Large intestine (tissue), 3 donors: ENCODE results near the gene PARVA. TPM values are rescaled to one million over a fixed set of nuclear protein-coding genes. Genes with fewer than 3 reads are reported as not detected.

Experiments
- DNase-seq, 2 donors: peaks; one replicate each; pipeline versions ENCODE4 v3.0.0 to v3.0.0-alpha.2; 2013
- H3K27ac ChIP-seq: one replicate; pipeline ENCODE4 v1.5.1; 2013; ENCODE audit warnings: low read length
- H3K27me3 ChIP-seq: 2 replicates; pipeline ENCODE4 v1.6.1; 2013; ENCODE audit warnings: low read length; ENCODE audit not compliant: control insufficient read depth, insufficient read depth
- H3K36me3 ChIP-seq: 2 replicates; pipeline ENCODE4 v1.6.1; 2013; ENCODE audit warnings: low read length; ENCODE audit not compliant: control insufficient read depth, insufficient read depth
- H3K4me1 ChIP-seq: one replicate; pipeline ENCODE4 v1.6.1; 2013; ENCODE audit warnings: low read length; ENCODE audit not compliant: control insufficient read depth, insufficient read depth
- H3K4me3 ChIP-seq: one replicate; pipeline ENCODE4 v1.5.1; 2013; ENCODE audit warnings: low read length
- H3K9me3 ChIP-seq: one replicate; pipeline ENCODE4 v1.6.1; 2013; ENCODE audit warnings: mild to moderate bottlenecking, low read depth, low read length, moderate library complexity; ENCODE audit not compliant: control insufficient read depth
- WGBS: methylation state at CpG from one replicate; pipeline ENCODE4 v1.1.5; 2013; ENCODE audit warnings: low lambda C conversion rate; ENCODE audit not compliant: insufficient coverage; 5-methylcytosine and 5-hydroxymethylcytosine counted together
- polyA plus RNA-seq: library from polyadenylated mRNA; unstranded; fragments of 120-200 nt; gene quantifications from one replicate; pipeline ENCODE4 v1.2.1, GENCODE V29; 2013

The PARVA gene
- polyA plus RNA-seq, 1 donor = 35.9 TPM

DNA sequence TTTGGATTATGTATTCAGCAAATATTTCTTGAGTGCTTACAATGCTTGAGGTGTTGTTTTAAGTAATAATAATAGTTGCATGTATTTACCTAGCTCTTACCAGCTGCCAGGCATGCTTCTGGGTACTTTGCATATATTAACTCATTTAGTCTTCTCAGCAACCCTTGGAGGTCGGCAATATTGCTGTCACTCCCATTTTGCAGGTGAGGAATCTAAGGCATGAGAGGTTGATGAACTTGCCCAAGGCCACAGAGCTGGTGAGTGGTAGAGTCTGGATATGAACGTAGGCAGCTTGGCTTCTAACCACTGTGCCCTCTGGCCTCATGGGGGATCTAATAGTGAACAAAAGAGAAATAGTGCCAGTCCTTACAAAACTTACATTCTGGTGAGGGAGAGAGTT lies 92.9 kb downstream of the PARVA start:
- Histone ChIP-seq H3K27me3 (no peaks in the 10 kb centered on the region), H3K4me3 (no peak overlapping the region), H3K27ac (no peak overlapping the region), H3K36me3 (peaks cover 15% of the 10 kb centered on the region), H3K9me3 (no peaks in the 10 kb centered on the region), H3K4me1 (no peaks in the 10 kb centered on the region)
- DNase-seq = no peak
- no CpG with 5 or more reads among the region's 2 CpGs for WGBS

DNA sequence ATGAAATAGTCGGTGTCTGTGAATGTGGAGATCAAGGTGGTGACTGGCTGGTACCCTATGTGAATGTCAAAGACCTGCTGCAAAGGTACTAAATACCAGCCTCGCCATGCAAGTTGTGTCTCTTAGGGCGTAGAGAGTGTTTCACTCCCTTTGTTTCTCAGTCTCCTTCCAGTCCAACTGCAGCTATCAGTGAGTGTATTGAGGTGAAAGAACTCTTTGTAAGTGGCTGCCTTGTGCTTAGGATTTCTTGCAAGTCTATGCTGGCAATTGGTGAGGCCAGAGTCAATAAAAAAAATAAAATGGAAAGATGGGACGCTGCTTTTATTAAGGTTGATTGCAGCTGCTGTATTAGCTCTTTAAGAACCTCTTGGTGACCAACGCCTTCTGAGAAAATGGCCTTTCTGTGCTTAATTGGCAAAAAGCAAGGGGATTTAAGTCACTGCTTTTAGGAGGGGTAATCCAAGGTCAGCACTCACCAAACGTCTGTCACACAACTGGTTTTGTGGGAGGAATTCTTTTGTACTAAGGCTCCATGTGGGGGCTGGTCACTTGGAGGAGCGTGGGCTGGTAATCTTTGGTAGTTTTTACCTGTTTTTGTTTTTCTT lies 95.1 kb downstream of the PARVA start:
- DNase-seq = no peak
- peaks cover 33% of the 10 kb centered on the region for H3K36me3 ChIP-seq
- WGBS = 71% methylated on average over 1 of the region's 7 CpGs
- H3K4me1 ChIP-seq = no peaks in the 10 kb centered on the region
- no peaks in the 10 kb centered on the region for H3K9me3 ChIP-seq
- H3K27ac ChIP-seq = no peak overlapping the region
- no peak overlapping the region for H3K4me3 ChIP-seq
- no peaks in the 10 kb centered on the region for H3K27me3 ChIP-seq

DNA sequence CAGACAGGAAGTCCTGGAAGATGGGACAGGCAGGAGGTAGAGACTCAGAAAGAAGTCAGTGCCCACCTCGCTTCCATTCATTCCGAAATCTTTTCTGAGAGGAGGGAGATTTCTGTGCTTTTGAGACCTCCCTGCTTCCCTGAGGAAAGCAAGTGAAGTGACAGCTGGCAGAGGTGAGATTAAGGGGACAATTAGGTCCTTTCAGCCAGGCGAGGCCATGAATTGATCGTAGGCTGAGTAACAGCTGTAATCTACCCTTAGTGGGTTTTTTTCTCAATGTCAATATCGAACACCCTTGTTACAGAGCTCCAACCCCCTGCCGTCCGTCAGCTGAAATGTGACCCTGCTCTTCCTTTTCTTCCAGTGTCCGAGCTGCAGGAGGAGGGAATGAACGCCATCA lies 96.0 kb downstream of the PARVA start:
- WGBS = no CpG with 5 or more reads among the region's 9 CpGs
- H3K27me3 ChIP-seq = no peaks in the 10 kb centered on the region
- H3K27ac ChIP-seq = no peak overlapping the region
- DNase-seq = no peak
- no peaks in the 10 kb centered on the region for H3K4me1 ChIP-seq
- H3K4me3 ChIP-seq = no peak overlapping the region
- peaks cover 40% of the 10 kb centered on the region for H3K36me3 ChIP-seq
- H3K9me3 ChIP-seq = no peaks in the 10 kb centered on the region

DNA sequence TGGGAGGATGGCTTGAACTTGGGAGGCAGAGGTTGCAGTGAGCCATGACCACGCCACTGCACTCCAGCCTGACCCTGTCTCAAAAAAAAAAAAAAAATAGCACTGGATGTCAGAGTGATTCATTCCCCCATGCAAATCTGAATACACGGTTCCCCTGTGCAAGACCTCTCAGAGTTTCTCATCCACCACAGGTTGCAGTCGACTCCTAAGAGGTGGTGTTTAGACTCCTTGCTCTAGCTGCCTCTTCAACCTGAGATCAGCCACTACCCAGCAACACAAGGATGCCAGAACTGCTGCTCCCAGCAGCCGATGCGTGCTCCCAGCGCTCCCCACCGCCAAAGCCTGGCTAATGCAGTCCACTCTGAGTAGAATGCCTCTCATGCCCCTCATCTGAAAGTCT lies 97.5 kb downstream of the PARVA start:
- WGBS = no CpG with 5 or more reads among the region's 7 CpGs
- peaks cover 50% of the 10 kb centered on the region for H3K36me3 ChIP-seq

DNA sequence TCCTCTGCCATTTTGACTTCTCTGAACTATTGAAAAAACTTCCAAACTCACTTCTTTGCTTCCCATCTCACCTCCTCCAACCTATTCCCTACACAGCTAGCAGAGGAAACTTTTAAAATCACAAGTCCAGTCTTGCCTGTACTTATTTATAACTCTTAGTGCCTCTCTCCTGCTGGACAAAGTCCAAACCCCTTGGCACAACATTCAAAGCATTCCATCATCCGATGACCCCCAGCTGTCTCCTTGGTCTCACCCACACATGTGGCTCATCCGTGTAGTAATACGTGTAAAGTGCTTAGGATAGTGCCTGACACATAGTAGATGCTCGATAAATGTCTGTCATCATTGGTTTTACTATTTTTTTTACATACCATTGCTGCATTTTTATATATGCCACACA lies 101.4 kb downstream of the PARVA start:
- no peak overlapping the region for H3K4me3 ChIP-seq
- no peak overlapping the region for H3K27ac ChIP-seq
- H3K27me3 ChIP-seq = no peaks in the 10 kb centered on the region
- H3K4me1 ChIP-seq = no peaks in the 10 kb centered on the region
- H3K36me3 ChIP-seq = peaks cover 61% of the 10 kb centered on the region
- no peaks in the 10 kb centered on the region for H3K9me3 ChIP-seq
- no peak for DNase-seq
- WGBS = no CpG with 5 or more reads among the region's 4 CpGs

More for the DNA sequence above, 97.5 kb downstream of the PARVA start:
- H3K4me1 ChIP-seq = no peaks in the 10 kb centered on the region
- DNase-seq = no peak
- H3K9me3 ChIP-seq = no peaks in the 10 kb centered on the region
- H3K4me3 ChIP-seq = no peak overlapping the region
- H3K27ac ChIP-seq = no peak overlapping the region
- H3K27me3 ChIP-seq = no peaks in the 10 kb centered on the region

DNA sequence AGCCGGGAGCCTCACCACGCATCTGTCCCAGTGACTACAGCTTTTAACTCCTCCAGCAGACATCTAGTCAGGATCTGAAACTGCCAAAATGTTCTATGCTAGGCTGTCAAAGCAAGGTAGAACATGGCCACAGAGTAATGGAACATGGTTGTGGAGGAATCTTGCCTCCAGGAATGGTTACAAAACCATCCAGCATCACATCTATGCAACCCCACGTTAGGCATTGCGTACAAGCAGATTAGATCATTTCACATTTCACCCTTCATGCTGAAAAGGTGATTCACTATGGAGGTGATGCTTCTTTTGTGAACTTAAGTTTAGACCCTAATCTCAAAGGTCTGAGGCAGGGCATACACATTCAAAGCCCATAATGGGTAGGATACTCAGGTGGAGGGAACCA lies 103.0 kb downstream of the PARVA start:
- Histone ChIP-seq H3K27ac (no peak overlapping the region), H3K36me3 (peaks cover 50% of the 10 kb centered on the region), H3K4me3 (no peak overlapping the region), H3K4me1 (no peaks in the 10 kb centered on the region), H3K9me3 (no peaks in the 10 kb centered on the region), H3K27me3 (no peaks in the 10 kb centered on the region)
- DNase-seq = no peak
- WGBS = no CpG with 5 or more reads among the region's 4 CpGs

DNA sequence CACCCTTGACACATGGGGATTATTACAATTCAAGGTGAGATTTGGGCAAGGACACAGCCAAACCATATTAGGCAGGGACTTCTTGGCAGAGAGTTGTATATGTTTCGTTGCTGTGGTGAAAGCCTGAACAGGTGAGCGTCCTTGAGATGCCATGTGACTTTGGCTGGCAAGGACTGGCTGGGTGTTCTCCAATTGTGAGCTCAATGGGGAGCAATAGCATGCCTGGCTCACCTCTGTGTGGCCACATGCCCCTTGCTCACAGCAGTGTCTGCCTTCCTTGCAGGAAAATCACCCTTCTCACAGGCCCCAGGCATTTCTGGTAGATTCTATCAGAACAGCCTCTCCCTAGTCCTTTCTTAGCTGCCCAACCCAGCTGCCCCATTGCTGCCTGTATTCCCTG lies 105.5 kb downstream of the PARVA start:
- H3K4me3 ChIP-seq = no peak overlapping the region
- no peaks in the 10 kb centered on the region for H3K4me1 ChIP-seq
- no peaks in the 10 kb centered on the region for H3K9me3 ChIP-seq
- no peak for DNase-seq
- H3K27me3 ChIP-seq = no peaks in the 10 kb centered on the region
- H3K27ac ChIP-seq = no peak overlapping the region
- WGBS = no CpG with 5 or more reads among the region's 2 CpGs
- peaks cover 30% of the 10 kb centered on the region for H3K36me3 ChIP-seq

DNA sequence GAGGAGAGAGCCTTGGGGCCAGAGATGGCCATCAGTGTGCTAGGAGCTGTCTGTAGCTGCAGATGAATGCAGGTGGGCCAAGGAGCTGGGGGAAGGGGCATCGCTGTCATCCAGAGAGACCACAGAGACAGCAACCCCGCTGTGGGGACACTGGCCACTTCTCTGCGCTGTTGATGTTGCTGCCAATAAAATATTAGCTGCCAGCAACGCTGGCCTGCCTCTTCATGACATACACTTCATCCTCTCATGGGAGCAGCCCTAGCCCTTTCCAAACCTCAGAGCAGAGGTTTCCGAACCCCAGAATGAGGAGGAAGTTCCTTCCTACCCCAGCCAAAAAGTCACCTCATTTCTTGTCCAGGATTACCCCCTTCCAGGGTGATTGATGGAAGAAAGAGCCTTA lies 106.2 kb downstream of the PARVA start:
- DNase-seq = no peak
- Histone ChIP-seq H3K4me1 (no peaks in the 10 kb centered on the region), H3K27me3 (no peaks in the 10 kb centered on the region), H3K9me3 (no peaks in the 10 kb centered on the region), H3K36me3 (peaks cover 26% of the 10 kb centered on the region), H3K4me3 (no peak overlapping the region), H3K27ac (no peak overlapping the region)
- no CpG with 5 or more reads among the region's 5 CpGs for WGBS

DNA sequence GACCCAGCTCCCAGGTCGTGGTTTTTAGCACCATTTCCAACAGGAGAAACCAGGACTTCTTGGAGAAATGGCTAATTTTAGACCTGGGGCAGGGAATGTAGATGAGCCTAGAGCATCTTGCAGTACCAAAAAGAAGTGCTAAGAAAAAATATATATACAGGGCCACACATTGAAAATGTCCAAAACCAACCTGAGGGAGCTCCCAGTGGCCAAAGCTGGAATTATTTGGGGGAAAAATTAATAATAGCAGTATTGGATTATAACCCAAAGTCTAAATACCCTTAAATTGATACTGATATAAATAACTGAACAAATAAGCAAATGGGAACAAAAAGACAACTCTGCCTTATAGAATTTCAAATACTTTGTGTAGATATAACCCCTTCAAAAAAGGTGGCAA lies 108.0 kb downstream of the PARVA start:
- no CpG with 5 or more reads among the region's 1 CpG for WGBS
- no peak overlapping the region for H3K4me3 ChIP-seq
- peaks cover 17% of the 10 kb centered on the region for H3K36me3 ChIP-seq
- no peaks in the 10 kb centered on the region for H3K4me1 ChIP-seq
- DNase-seq = no peak
- peaks cover 6% of the 10 kb centered on the region for H3K9me3 ChIP-seq
- H3K27me3 ChIP-seq = no peaks in the 10 kb centered on the region
- no peak overlapping the region for H3K27ac ChIP-seq

DNA sequence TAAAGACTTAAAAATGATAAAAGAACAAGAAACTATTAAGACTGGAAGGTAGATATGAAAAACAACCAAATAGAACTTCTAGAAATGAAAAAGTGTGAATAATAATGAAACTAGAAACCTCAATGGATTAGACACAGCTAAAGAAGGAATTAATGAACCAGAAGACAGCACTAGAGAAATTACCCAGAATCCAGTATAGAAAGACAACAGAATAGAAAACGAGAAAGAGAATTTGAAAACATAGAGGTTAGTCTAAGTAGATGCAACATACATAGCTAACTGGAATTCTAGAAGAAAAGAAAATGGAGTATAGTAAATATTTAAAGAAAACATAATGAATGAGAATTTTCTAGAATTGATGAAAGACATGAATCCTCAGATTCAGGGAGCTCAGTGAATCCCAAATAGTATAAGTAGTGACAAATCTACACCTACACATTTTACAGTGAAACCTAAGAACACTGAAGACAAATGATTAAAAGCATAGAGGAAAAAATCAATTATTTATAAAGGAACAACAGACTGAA lies 111.9 kb downstream of the PARVA start:
- Histone ChIP-seq H3K27me3 (no peaks in the 10 kb centered on the region), H3K4me1 (no peaks in the 10 kb centered on the region), H3K27ac (no peak overlapping the region), H3K36me3 (peaks cover 3% of the 10 kb centered on the region), H3K9me3 (peaks cover 6% of the 10 kb centered on the region), H3K4me3 (no peak overlapping the region)
- WGBS = 100% methylated on average over 1 of the region's 1 CpG
- DNase-seq = no peak

DNA sequence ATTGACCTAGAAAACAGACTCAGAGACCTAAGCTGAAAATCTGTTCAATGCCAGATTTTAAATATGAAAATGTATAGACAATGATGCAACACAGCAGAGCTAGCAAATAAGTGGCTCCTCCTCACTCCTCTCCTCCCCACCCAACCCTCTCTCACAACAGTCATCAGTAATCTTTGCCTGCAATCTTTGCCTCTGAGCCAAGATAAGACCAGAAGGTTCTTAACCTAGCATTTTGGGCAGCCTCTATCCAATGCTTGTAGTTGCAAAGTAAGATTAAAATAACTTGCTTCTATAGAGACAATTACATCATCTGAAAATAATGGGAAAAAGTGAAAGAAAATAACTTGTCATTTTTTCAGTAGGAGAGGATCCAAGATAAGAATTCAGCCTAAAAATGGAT lies 117.3 kb downstream of the PARVA start:
- H3K27me3 ChIP-seq = no peaks in the 10 kb centered on the region
- DNase-seq = no peak
- no peak overlapping the region for H3K27ac ChIP-seq
- H3K36me3 ChIP-seq = peaks cover 14% of the 10 kb centered on the region
- peaks cover 3% of the 10 kb centered on the region for H3K9me3 ChIP-seq
- no peak overlapping the region for H3K4me3 ChIP-seq
- H3K4me1 ChIP-seq = no peaks in the 10 kb centered on the region
